Measurements from ENCODE around the gene COL6A3.
"Not testable (repeated sequence)": the region's sequence is repeated elsewhere in the genome, so short reads cannot be mapped to it uniquely, and the experiment has no call there.

COL6A3 gene

DNA sequence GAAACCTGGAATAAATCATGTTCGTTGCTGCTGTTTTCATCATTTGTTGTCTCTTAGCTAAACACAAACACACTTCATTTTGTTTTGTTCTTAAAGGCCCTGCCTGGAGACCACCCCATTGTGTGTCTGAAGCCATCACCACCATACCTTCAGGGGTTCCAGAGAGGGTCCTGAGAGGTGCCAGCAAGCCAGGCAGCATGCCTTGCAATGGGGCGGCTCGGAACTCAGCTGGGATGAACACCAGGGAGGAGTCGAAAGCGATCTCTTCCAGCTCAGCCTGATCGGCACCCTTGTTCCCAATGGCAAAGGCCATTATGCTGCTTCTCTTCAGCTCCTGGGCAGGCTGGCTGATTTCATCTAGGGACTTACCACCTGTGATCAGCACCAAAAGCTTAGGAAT lies 33.2 kb downstream of the COL6A3 start:
- DNase-seq = no peak

DNA sequence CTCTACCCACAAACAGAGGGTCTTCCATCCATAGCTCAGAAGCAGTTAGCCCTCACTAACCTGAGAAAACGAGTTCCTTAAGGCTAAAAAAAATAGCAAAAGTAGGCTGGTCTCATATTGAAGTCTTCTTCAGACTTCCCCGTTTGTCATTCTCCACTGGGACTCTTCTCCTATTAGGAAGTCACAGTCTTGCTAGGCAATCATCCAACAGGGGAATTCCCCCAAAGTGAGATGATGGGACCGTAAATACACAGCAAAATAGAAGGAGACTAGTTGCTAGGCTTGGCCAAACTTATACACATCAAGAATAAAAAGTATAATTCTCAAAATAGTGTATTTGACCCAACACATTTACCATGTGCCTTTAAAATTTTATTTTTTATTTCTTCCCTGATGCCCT lies 34.3 kb downstream of the COL6A3 start:
- DNase-seq = no peak

DNA sequence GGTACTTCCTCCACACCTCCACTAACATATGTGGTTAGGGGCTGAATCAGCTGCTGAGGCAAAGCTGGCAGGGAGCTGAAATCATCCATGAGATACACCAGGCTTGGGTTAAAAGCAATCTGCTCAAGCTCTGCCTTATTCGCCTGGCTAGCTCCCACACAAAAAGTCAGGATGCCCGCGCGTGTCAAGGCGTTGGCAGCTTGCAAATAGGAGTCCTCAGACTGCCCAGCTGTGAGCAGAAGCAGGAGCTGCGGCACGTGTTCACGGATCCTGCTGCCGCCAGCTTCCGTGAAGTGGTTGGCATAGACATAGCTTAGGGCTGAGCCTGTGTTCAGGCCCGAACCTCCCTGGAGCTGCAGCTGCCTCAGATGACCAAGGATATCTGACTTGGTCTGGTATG lies 35.3 kb downstream of the COL6A3 start:
- no peak for DNase-seq

DNA sequence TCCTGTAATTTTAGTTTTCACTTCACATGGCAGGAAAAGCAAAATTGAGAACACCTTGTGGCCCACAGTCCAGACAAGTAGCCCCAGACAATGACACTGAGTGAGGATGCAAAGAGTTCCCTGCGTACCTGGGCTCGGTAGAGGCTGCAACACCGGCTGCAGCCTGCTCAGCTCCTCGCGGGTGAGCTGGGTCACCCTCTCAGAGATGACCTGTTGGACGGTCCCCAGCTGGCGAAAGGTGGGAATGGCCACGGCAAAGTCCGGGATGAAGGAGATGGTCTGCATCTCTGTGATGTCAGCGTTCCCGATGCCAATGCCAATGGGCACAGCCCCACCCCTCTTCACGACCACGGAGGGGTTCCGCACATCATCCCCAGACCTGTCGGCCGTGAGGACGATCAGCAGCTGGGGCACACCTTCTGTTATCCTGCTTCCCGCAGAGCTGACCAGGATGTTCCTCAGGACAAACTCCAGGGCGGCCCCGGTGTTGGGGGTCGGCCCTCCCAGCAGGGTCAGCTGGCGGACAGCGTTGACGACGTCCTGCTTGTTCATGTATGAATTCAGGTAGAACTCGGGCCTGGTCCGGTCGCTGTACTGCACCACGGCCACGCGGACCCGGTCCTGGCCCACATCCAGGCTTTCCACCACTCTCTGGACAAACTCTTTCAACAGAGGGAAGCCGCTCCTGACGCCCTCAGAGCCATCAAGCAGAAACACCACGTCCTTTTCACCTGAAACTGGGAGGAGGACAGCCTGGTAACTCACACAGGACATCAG lies 39.5 kb downstream of the COL6A3 start:
- DNase-seq = no peak

DNA sequence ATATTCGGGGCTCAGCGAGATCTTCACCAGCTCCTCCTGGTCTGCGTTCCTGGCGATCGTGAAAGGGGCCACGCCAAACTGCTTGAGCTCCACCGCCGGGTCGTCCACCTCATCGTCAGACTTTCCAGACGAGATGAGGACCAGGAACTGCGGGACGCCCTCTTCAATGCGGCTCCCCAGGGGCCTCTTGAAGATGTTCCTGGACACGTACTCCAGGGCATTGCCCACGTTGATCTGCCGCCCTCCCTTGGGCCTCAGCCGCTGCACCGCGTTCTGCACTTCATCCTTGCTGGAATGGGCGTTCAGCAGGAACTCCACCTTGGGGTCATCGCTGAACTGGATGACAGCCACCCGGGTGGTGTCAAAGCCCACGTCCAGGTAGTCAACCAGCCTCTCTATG lies 42.1 kb downstream of the COL6A3 start:
- no peak for DNase-seq

DNA sequence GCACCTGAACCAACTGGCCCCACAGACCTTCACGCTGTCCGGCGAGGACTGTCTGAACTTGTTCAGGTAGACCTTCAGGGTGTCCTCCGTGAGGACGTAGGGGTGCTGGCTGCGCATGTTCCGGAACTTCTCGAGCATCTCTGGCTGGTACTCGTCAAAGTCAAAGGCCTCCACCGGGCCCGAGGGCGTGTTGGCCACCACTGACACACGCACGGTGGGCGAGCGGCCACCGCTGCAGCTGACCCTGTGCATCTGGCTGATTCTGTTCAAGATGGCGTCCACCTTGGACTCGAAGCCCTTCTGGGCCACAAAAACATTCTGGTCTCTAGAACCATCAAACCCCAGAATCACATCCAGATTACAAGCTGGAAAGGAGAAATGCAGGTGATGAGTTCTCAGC lies 48.3 kb downstream of the COL6A3 start:
- no peak for DNase-seq

DNA sequence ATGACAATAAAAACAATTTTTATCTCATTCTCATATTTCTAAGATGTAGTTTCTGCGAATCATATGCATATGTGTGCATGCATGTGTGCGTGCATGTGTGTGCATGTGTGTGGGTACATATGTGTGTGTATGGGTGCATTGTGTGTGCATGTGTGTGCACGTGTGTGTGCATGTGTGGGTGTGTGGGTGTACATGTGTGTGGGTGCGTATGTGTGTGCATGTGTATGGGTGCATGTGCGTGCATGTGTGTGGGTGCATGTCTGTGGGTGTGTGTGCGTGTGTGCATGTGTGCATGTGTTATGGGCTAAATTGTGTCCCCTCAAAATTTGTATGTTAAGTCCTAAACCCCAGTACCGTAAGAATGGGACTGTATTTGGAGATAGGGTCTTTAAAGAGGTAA lies 49.3 kb downstream of the COL6A3 start:
- no peak for DNase-seq

DNA sequence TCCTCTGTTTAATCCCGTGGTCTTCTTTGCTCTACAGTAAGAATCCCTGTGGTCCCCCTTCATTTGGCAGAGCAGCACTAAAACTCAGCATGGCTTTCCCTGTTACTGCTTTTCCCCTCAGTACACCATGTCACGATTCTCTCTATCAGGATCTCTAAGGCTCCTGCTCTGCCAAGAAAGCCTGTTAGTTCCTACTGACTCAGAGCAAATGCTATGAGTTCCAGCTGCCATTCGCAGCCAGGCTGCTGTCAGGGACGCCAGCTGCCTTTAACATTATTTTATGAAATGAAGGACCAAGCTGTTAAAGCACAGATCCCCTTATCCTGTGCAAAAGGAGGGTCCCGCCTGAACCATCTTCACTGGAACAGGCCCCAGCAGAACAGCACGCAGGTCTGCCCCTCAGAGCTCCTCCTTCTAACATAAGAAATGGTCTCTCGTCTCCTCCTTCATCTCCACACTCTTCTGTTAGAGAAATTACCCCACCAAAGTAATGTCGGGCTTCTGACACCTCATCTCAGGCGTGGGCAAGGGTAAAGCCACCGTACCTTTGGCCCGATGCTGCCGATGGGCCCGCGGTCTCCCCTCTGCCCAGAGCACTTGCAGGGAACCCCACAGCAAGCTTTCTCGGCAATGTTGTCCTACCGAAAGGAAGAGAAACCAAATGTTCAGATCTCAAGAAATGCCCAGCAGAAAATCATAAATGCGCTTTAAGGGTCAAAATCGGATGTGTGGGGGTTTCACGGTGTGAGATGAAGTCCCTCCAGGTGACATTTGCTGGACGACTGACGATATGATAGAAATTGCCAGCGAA lies 52.6 kb downstream of the COL6A3 start:
- no peak for DNase-seq

DNA sequence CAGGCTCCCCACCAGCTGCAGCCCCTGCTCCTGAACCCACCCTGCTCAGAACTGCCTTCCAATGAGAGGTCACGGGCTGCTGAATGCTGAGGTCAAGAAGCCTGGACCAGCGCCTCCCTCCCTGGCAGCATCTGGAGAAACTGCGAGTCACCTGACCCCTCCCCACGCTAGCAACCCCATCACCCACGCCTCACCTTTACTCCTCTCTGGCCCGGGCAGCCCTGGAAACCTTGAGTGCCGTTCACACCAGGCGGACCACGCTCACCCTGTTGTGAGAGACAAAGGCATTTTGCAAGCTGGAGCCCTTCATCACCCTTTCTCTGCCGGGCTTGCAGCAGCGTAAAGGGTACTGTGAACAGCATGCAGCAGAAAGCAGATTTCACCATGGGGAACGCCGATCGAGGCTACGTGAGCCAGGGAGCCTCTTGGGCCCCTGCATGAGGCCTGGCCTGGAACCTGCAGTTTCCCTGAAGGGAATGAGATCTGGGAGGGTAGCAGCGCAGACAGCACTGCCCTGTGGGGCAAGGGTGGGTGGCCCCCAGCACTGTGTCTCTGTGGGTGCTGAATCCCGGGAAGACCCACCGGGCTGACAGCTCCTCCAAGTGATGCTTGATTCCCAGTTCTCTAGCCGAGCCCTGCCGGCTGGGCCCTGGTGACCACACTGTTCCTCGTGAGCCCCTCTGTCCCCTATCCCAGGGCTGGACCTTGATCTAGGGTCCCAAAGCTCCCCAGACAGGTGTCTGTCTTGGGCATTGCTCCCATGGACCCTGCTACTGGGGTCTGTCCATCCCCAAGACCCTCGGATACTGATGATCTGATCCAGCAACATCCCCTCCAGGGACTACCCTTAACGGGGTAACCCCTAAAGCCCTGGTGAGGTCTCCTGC lies 53.8 kb downstream of the COL6A3 start:
- no peak for DNase-seq

DNA sequence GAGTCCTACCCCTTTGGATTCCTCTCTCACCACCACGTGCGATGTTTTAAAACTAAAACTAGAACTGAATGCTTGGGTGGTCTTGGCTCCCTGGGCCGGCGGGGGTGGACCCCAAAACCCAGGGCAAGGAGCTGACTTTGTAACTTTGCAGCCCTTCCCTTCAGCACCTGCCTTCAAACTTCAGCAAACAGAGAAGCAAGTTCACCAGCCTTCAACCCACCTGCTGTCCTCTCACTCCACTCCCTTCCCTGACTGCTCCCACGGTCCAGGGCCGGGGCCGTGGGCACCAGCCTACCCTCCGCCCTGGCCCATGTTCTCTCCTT lies 54.5 kb downstream of the COL6A3 start:
- DNase-seq = no peak

DNA sequence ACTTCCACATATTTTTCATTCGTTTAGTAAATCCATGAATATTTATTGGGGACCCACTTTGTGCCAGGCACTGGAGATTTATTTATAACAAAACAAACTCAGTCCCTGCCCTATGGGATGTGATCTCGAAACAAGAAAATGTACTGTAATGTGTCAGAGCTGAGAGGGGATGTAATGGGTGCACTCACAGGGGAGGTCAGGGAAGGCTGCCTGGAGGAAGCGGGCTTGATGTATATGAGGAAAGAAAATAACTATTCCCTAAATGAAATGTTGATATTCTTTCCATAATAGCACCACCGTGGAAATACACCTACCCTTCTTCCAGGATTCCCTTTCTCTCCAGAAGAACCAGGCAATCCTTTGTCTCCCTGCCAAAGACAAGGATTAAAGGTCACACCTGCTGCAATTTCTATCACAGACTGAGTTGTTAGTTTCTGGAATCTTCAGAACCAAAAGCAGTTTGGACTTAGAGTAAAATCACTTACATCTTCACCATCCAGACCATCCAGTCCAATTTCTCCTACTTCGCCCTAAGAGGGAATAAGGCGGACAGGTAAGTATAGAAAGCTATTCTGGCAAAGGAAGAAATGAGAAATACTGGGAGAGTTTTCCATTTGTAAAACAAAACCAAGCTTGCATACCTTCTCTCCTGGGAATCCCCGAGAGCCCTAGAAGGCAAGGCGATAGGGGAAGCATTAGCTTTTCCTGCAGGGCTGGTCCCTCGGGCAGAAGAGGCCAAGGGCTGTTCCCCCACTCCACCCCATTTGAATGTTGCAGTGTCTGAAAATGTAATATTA lies 55.0 kb downstream of the COL6A3 start:
- no peak for DNase-seq

DNA sequence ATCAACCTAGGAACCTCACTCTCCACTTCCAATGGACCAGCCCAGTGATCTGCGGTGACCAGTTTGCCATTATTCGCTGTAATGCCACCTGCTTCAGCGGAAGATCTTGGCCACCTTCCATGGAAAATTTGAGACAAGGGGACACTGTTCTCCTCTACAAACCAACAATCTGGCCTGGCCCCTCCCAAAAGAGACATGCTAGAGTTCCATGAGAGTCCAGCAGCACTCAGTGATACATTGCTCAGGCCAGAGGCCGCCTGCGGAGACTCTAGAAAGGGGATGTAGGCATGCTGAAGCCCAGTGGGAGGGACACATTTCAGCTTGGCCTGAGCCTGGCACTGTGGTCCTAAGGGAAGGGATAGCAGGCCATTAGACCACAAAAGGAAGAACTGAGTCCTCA lies 58.3 kb downstream of the COL6A3 start:
- DNase-seq = no peak

DNA sequence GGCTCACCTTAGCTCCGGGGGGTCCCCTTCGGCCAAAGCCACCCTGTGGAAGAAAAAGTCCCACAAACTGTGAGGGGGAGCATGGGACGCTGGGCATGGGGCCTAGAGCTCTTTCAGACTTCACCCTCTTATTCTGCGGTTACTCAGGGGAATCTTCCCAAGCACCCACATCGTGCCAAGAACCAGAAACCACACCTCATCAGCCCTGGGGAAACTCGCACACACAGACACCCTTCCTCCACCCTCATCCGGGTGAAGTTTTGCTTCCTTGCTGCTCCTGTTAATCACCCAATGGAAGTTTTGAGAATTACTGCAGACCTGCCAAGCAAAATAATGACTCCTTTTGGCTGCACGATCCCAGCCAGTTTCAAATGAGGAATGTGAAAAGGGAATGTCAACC lies 59.1 kb downstream of the COL6A3 start:
- DNase-seq = no peak

DNA sequence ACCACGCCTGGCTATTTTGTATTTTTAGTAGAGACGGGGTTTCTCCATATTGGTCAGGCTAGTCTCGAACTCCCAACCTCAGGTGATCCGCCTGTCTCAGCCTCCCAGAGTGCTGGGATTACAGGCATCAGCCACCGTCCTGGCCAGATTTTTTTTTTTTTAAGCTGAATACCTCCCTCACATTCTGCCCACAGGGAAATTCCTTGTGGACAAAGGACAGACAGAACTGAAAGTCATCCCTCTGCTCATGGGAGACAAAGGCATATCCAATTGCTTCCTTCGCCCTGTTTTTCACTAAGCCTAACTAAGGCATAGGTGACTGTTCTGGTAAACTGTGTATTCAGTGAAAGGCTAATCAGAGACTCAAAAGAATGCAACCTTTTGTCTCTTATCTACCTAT lies 59.8 kb downstream of the COL6A3 start:
- DNase-seq = not testable (repeated sequence)

DNA sequence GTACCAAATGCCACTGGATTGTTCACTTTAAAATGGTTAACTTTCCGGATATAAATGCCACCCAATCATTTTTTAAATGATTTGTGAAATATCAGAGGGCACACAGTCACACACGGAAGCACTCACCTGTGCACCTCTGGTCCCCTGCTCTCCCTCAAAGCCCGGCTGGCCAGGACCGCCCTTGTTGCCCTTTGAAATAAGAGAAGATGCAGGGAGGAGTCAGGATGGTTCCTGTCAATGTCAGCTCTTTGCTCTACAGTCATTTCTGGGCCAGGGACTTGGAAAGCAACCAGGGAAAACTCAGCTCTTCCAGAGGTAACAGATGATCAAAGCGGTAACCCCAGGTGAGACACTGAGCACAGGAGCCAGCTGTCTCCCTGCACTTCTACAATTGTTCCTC lies 60.7 kb downstream of the COL6A3 start:
- no peak for DNase-seq

DNA sequence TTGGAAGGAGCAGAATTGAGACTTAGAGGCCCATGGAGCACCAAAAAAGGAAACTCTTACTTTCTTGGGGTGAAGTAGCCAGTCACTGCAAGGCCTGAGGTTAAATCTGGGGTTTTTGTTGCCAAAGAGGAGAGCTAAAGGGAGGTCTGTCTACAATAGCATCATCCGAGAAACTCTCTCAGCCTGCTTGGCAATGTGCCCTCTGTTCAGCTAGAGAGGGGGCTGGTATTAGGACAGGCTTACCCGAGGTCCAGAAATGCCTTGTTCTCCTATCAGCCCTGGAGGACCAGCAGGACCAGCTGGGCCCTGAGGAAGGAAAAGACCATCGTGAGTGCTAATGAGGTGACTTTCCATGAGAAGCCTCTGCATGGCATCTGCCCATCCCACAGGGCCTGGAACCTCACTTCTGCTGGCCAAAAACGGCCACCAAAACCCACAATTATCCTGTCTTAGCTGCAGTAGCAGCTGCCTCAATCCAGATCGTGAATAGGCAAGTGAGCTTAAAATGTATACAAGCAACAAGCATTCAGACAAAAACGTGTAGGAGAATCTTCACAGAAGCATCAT lies 61.6 kb downstream of the COL6A3 start:
- no peak for DNase-seq

DNA sequence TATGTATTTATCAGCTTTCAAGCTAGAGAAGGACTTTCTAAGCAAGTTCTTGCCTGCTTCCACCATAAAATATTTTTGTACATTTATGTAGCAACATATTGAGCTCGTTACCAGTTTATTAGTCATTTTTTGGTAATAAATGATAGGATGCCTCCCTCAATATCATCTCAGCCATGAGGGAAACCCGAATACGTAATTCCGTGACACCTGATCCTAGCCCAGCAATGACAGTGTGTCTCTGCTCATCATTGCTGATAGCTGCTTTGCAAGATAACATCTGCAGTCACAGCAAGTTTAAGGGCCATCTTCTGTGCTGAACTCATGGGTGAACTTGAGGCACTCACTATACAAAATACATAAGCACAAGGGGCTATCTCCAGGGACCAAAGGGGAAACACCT lies 62.2 kb downstream of the COL6A3 start:
- DNase-seq = no peak

DNA sequence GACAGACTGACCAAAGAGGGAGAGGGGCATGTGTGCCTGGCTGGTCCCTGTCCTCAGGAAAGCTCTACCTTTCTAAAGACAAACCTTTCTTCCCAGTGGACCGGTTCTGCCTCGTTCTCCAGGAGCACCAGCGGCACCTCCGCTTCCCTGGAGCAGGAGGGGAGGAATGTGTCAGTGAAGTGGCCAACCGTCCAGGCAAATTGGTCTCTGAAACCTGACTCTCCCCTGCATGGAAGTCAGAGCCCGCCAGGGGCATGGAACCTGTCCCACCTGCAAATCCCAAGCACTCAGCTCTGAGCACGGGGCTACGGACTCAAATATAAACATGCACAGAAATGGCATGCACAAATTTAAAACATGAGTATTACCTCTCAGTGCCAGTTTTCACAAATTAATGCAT lies 62.9 kb downstream of the COL6A3 start:
- DNase-seq = no peak

DNA sequence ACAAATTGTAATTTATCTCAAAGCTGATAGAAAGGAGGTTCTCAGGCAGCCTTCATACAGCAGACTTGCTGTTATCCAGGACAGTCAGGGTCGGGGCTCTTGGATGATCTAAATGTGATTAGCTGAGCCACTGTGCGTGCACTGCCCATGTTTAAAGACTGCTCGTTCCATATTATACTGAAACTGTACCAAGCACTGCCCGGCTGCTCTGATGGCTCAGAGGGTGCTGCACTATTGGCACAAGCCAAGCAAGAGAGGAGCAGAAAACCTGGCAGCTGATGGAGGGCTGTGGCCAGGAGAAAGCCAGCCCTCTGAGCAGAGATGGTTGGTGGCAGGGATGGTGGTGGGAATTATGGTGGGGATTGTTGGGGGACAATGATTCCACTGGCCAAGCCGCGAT lies 63.4 kb downstream of the COL6A3 start:
- no peak for DNase-seq

DNA sequence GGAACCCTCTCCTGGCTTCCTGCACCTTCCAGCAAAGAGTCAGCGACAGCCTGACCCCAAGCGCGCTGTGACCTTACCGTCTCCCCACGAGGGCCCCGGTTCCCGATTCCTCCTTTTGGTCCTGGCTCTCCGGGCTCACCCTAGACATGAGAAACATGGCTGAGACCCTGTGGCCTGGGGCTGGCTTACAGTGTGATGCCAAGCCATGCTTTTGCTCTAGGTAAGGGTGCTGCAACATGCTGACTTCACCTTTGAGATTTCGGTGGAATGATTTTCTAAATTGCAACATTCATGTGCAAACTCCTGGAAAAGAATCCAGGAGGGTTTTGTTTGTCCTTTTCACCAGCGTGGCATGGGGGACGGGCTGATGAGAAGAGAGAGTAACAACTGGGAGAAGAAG lies 63.9 kb downstream of the COL6A3 start:
- DNase-seq = no peak

DNA sequence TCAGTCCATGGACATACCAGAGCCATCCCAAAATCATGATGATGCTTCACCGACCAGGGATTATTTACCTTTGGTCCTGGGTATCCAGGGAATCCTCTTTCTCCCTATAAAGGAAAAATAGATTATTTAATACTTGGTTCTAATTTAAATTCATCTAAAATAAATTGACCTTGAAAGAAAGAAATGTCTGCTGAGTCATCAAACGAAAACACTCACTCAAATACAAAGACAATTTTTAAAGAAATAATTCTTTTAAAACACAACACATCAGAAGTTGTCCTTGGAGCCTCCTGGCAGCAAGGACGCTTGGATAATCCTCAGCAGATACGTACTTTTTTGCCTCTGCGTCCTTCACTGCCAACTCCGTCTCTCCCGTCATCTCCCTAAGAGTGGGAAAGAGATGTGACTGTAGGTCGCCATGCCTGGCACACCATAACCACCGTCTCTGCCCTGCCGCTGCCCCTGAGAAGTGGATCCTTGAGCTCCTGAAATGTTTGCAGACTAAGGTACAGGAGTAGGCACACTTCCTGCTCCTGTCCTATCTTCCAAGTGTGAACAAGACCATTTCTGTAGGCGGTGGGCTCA lies 65.6 kb downstream of the COL6A3 start:
- DNase-seq = no peak
